22Rv1 (cell line): ENCODE measurements around the gene ADAM12.

Experiments used
- CTCF ChIP-seq: fragments of 450-650 bp; IDR thresholded peaks from 2 replicates; pipeline ENCODE4 v1.5.1; 2017; ENCODE audit warnings: mild to moderate bottlenecking
- ZFX ChIP-seq: fragments of 450-650 bp; IDR thresholded peaks from 2 replicates; pipeline ENCODE4 v1.6.1; 2017; ENCODE audit warnings: antibody characterized with exemption, borderline replicate concordance

GRCh38 chr10:125980521-125981035 lies 407.7 kb downstream of the ADAM12 start:
- TF ChIP-seq CTCF (no peak), ZFX (no peak)
